KOPT-K1 (cell line): Measurements from ENCODE around the gene MTCH1.

Source experiments
- H3K27ac ChIP-seq: fragments of 200-600 bp; sonication (generic); 2 replicates; pipeline ENCODE4 v1.5.1; 2016; ENCODE audit warnings: antibody characterized with exemption, mild to moderate bottlenecking, low read depth, low read length; ENCODE audit not compliant: poor library complexity, severe bottlenecking
- H3K36me3 ChIP-seq: fragments of 200-600 bp; sonication (generic); 2 replicates; pipeline ENCODE4 v1.5.1; 2017; ENCODE audit warnings: antibody characterized with exemption, mild to moderate bottlenecking, low read length, moderate library complexity; ENCODE audit not compliant: insufficient read depth
- H3K9me3 ChIP-seq: fragments of 200-600 bp; sonication (generic); 2 replicates; pipeline ENCODE4 v1.5.1; 2017; ENCODE audit warnings: antibody characterized with exemption, low read length, mild to moderate bottlenecking; ENCODE audit not compliant: insufficient read depth, poor library complexity, severe bottlenecking

MTCH1 gene

GRCh38 chr6:36970892-36971842, 14.8 kb downstream of the MTCH1 start:
- Histone ChIP-seq H3K36me3 (peaks cover 100% of the 10 kb centered on the region), H3K27ac (no peak overlapping the region), H3K9me3 (no peaks in the 10 kb centered on the region)

DNA sequence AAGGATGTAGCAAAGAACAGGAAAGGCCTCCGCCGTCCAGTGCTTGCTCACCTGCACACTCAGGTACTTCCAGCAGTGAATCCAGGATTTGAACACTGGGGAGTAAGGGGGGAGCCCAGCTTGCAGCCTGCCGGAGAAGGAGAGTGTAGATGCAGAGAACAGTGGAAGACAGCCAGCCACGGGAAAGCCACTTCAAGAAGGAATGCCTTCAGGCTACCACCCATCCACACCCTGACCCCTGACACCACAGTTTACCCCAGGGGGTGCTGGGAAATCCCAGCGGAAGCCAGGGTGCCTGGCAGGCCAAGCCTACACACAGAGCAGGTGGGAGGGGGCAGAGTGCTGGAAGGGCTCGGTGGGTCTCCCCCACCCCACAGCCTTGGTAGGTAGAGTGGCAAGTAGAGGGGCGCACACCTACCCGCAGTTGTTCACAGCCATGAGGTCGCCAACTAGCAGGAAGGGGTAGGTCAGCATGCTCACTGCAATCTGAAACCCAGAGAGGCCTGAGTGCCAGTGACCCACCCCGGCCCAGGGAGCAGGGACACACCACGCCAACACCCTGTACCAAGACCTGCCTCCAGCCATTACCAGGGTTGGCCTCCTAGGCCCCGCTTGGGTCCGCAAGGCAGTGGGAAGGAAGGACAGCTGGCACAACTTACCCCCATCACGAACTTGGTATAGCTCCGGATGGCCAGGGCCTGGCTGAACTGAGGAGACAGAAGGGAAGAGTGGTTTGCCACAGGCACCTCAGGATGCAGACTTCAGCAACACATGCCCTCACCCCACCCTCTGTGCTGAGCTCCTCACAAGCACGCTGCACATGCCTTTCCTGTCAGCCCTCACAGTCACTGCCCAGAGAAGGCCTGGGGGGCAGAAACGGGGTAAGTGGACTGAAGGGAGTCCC, 15.8 kb downstream of the MTCH1 start:
- no peak overlapping the region for H3K27ac ChIP-seq
- H3K9me3 ChIP-seq: no peaks in the 10 kb centered on the region
- peaks cover 94% of the 10 kb centered on the region for H3K36me3 ChIP-seq

DNA sequence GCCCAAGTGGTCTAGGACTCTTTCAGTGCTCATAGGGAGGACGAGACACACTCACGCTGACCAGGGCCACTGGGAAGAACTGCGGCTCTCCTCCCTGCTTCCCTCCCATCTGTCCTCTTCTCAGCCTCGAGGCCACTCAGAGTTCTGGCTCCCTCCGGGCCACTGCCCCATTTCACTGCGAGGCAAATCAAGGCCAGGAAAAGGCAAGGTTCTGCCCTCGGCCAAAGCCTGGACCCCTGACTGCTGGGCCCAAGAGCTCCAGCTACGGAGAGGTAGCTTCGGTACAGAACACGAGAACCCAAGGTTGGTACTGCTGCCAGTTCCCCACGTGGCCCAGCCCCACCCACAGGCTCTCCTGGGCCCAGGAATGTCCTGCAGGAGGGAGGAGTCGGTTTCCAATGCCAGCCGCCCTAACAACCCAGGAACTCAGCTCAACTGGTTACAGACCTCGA, 16.7 kb downstream of the MTCH1 start:
- Histone ChIP-seq H3K27ac (no peak overlapping the region), H3K9me3 (no peaks in the 10 kb centered on the region), H3K36me3 (peaks cover 84% of the 10 kb centered on the region)

GRCh38 chr6:36968266-36968977, 17.6 kb downstream of the MTCH1 start:
- Histone ChIP-seq H3K9me3 (no peaks in the 10 kb centered on the region), H3K36me3 (peaks cover 76% of the 10 kb centered on the region), H3K27ac (no peak overlapping the region)

DNA sequence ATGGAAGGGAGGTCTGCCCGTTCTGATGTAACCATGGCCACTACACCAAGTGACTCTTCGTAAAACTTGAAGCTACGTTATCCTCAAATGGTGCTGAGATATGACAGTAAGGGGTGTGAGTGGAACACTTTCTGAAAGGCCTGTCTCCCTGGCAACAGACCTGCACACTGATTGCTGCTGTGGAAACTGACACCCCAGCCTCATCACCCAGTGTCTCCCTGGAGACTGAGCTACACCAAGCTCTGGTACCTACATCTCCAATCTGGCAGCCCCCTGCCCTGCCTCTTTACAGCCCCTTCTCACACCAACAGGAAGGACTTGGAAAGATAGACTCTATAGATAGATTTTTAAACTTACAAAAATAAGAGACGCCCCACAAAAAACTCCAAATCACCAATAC, 18.2 kb downstream of the MTCH1 start:
- peaks cover 69% of the 10 kb centered on the region for H3K36me3 ChIP-seq
- H3K27ac ChIP-seq: no peak overlapping the region
- no peaks in the 10 kb centered on the region for H3K9me3 ChIP-seq

- Histone ChIP-seq H3K36me3 (peaks cover 64% of the 10 kb centered on the region), H3K27ac (no peak overlapping the region), H3K9me3 (no peaks in the 10 kb centered on the region)
Measured at GRCh38 chr6:36967301-36967700, 18.7 kb downstream of the MTCH1 start.

GRCh38 chr6:36964908-36965307, 21.1 kb downstream of the MTCH1 start:
- Histone ChIP-seq H3K36me3 (peaks cover 41% of the 10 kb centered on the region), H3K9me3 (no peaks in the 10 kb centered on the region), H3K27ac (peak overlapping the region; percentile 65)

GRCh38 chr6:36964349-36964748, 21.6 kb downstream of the MTCH1 start:
- Histone ChIP-seq H3K27ac (peak overlapping the region; percentile 65), H3K9me3 (no peaks in the 10 kb centered on the region), H3K36me3 (peaks cover 35% of the 10 kb centered on the region)

DNA sequence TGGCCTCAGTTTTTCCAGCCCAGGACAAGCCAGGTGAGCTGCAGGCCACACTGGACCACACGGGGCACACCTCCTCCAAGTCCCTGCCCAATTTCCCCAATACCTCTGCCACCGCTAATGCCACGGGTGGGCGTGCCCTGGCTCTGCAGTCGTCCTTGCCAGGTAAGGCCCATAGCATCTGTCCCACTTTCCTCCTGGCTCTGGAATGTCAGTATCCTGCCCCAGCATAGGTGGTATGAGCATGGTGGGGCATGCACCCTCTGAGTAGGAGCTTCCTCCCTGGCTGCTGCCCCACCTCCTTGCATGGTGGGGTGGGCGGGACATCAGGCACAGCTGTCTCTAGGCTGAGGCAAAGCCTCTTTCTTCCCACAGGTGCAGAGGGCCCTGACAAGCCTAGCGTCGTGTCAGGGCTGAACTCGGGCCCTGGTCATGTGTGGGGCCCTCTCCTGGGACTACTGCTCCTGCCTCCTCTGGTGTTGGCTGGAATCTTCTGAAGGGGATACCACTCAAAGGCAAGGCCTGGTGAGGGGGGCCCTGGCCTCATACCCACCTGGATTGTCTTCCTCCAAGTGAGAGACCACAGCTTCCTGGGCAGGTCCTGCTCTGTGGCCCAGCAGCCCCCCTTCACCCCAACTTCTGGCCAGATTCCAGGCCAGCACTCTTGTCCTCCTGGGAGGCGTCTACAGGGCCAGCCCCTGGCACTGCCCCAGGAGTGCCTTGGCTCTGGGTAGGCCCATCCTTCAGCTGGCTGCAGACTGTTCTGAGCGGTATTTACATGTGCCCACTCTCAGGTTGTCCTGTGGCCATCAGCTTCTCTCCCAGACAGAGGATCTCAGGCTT, 22.3 kb downstream of the MTCH1 start:
- Histone ChIP-seq H3K27ac (peak overlapping the region; percentile 65), H3K36me3 (peaks cover 28% of the 10 kb centered on the region), H3K9me3 (no peaks in the 10 kb centered on the region)

DNA sequence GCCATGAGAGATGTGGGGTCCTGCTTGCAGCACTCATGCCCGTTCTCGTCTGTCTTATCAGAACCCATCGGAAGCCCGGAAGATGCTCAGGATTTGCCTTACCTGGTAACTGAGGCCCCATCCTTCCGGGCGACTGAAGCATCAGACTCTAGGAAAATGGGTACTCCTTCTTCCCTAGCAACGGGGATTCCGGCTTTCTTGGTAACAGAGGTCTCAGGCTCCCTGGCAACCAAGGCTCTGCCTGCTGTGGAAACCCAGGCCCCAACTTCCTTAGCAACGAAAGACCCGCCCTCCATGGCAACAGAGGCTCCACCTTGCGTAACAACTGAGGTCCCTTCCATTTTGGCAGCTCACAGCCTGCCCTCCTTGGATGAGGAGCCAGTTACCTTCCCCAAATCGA, 23.1 kb downstream of the MTCH1 start:
- Histone ChIP-seq H3K27ac (peak overlapping the region; percentile 65), H3K9me3 (no peaks in the 10 kb centered on the region), H3K36me3 (peaks cover 20% of the 10 kb centered on the region)

DNA sequence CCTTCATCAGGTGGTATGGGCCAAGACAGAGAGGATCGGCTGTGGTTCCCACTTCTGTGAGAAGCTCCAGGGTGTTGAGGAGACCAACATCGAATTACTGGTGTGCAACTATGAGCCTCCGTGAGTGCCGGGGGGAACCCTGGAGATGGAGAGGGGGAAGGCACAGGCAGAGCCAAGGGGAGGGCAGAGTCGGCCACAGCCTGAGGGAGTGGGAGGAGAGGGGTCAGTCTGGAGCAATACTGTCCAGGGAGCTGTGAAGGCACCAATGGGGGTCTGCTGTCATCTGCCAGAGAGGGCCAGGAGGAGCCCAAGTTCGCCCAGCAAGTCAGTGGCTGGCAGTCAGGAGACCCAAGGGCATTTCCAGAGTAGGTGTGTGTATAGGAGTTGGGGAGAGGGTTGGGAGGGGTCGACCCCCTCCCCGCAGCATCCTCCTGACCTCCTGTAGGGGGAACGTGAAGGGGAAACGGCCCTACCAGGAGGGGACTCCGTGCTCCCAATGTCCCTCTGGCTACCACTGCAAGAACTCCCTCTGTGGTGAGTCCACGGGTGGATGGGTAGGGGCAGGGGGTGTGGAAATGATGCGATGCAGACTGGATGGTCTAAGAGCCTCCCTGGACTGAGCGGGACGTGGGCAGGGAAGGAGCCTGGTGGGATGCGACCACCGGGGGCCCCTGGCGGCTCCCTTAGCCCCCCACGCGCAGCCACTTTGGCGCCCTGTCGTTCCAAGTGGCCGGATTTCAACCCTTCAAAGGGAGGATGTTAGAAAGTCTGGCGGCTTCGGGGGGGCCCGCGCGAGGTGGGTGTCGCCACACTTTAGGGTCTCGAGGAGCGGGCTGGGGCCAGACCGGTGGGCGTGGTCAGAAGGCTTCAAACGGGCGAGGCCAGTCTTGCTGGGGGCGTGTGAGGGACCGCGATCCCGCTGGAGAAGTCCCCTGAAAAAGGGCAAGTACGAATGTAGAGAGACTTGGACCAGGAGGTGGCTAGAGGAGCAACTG, 24.3 kb downstream of the MTCH1 start:
- Histone ChIP-seq H3K9me3 (no peaks in the 10 kb centered on the region), H3K36me3 (peaks cover 9% of the 10 kb centered on the region), H3K27ac (peak overlapping the region; percentile 8)

DNA sequence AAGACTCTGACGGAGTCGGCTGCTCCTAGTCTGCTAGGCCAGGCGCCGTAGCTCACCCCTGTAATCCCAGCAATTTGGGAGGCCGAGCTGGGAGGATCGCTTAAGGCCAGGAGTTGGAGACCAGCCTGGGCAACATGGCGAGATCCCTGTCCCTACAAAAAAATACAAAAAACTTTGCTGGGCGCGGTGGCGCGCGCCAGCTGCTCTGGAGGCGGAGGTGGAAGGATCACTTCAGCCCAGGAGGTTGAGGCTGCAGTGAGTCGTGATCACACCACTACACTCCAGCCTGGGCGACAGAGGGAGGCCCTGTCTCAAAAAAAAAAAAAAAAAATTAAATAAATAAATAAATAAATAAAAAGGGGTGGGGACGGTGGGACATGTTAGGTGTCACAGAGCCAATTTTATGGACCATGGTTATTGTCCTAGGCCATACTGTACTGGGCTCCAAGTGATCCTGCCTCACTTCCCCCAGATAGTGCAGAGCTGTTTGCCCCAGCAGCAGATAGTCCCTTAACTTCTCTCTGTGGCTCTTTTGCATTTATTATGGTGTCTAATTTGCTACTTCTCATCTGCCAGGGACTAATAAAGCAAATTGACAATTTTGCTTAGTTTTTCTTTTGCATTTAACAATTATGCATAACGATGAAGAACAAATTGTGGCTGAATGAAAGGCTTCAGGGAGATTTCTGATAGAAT, 26.3 kb downstream of the MTCH1 start:
- Histone ChIP-seq H3K36me3 (no peaks in the 10 kb centered on the region), H3K27ac (no peak overlapping the region), H3K9me3 (no peaks in the 10 kb centered on the region)
